ENCODE data around the gene USH2A.

The USH2A gene

DNA sequence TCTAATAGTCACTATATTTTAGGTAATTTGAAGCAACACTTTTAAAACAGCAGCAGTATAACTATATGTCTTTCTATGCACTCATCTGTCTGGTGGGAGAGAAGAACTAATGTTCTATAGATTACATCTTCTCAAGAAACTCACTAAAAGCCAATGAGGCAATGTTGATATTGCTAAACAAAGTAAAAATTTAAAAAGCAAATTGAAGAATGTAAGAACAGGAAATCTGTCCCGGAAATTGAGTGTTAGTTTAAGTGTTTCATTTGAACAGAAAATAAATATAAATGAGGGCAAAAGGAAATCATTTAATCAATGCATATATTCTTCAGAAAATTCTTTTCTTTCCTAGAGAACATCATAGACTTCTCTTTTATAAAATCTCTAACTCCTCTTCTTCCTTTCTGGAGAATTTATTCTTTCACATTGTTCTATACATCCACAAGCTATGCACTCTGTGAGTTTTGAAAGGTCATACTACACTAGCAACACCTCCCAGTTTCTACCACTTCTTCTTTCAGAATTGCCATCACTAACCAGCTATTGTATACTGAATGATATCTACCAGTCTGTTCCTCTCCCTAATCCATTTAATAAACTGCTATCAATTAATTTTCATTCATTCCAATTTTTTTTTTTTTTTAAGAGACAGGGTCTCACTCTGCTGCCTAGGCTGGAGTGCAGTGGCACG is 153.0 kb downstream of the USH2A start:
- DNase-seq (ENCODE audit: low read depth in 2 of 2) = no peak

DNA sequence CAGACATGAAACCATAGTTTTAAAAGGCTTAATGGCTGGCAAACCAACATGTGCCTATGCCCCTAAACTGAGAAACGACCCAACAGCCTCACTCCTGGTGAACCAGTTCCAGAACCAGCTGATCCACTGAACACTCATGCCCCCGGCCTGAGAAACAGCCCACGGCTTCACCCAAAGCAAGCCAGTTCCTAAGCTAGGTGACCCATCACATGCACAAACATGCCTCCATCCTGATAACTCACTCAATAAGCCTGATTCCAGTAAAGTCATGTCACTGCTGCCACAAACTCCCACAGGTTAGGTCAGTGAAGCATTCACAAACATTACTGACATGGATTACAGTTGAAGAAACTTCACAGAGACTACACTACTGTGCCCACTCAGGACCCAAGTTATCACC is 161.6 kb downstream of the USH2A start:
- DNase-seq (ENCODE audit: low read depth in 2 of 2) = no peak

DNA sequence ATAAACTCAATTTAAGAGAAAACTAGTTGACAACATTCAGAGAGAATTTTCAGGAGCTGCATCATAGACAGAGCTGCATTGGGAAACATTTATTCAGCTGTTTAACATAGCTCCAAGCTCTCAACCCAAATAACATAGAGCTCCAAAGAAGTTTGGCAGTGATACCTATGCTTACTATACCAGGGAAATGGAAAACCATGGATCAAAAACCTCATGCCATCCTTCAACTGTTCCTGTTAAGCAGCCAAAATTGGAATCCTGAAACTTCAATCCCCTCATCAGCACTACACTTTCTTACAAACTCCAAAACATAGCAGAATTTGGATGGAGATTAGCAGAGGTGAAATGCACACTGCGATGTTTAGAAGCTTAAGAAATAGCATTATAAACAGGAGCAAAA is 164.4 kb downstream of the USH2A start:
- DNase-seq (ENCODE audit: low read depth in 2 of 2) = no peak

DNA sequence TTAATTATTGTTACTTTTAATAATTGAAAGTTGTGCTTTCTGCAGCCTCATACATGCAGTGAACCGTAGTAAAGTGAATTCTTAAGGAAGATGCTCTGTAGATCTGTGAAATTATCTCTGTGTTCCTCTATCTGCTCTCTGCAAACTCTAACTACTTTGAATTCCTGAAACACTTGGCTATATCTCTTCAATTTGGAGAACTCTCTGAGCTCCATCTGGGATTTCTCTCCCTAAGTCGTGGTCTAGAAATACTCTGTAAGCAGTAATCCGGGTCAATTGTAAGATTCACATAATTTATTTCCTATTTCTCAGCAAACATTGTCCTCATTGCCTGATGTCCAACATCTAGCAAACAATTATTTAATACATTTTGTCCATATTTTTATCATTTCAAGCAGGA is 164.9 kb downstream of the USH2A start:
- no peak for DNase-seq (ENCODE audit: low read depth in 2 of 2)

DNA sequence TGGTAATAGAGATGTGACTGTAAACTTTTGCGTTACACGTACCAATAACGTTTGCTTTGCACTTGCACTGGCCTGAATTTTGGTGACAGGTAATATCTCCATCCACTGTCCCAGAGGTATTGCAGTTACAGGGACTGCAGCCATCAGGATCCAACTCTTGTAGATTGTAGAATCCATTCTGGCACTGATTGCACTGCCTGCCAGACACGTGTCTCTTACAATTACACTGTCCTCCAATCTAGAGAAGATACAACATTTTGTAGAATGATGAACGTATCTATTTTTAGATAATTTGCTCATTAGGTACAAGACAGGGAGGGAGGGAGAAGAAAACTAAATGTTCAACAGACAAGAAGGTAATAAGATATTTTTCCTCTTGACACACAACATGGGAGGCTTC is 172.4 kb downstream of the USH2A start:
- DNase-seq (ENCODE audit: low read depth in 2 of 2) = no peak

DNA sequence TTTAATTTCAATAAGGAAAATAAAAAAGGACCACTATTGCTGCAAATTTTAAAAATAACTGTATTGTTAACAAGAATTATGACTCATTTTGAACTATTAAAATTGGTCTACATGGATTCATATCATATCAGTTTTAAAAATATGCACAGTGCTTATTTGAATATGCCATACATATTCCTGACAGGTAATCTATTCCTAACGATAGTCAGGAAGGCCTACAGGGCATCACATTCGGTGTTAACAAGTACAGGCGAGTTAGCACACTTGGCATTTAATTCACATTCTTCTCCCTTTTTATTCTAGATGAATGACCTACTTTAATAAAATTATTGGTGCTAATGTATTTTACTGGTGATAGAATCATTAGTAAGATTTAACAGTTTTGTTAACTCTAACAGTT is 174.6 kb downstream of the USH2A start:
- no peak for DNase-seq (ENCODE audit: low read depth in 2 of 2)

DNA sequence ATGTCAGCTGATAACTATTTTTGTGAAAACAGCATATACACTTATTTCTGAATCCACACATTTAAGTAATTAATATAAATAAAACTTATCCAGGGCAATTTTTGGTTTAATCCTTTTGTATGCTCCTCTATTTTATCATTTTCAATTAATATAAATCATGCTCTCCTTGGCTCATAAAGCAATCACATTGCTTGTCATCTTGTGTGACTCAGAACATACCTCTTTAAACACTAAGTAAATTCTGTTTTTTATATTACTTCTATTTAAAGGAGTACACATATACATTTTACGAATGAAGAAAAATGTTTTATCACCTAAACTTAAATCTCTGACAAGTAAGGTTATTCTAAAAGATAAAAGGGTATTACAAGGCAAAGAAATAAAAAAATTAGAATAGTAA is 175.3 kb downstream of the USH2A start:
- DNase-seq (ENCODE audit: low read depth in 2 of 2) = no peak

DNA sequence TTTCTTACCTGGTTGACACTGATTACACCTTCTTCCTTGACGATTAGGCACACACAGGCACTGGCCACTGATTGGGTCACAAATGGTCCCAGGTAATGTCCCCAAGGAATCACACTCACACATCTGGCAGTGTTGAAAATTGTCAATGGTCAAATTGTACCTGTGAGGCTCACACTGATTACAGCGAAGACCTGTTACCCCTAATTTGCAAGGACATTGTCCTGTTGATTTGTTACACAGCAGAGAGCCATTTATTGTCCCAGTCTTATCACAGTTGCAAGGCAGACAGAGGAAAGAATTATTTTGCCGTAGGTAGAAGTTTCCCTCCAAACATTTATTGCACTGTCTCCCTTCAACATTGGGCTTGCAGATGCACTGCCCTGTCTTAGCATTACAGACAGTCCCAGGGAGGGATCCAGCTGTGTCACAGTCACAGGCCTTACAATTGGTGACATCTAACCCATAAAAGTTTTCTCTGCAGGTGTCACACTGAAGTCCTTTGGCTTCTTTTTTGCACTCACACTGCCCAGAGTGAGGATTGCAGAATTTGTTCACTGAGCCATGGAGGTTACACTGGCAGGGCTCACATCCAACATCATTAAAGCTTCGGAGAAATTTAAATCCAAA is 176.6 kb downstream of the USH2A start:
- no peak for DNase-seq (ENCODE audit: low read depth in 2 of 2)

DNA sequence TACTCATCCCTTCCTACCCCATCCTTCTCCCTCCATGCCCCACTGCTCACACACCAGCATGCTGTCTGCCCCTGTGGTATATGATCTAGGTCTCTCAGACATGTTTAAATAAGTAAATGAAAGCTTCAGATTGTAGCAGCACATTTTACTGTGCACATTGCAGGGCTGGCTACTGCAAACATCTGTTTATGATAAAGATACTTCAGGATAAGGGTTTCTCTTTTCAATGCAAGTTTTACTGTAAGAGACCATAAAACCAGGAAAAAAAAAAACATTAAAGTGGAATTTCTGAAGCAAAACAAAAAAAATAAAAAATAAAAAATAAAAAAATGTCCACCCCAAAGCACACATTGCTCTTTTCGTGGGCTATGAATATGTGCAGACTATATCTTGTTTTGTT is 184.4 kb downstream of the USH2A start:
- DNase-seq (ENCODE audit: low read depth in 2 of 2) = no peak

DNA sequence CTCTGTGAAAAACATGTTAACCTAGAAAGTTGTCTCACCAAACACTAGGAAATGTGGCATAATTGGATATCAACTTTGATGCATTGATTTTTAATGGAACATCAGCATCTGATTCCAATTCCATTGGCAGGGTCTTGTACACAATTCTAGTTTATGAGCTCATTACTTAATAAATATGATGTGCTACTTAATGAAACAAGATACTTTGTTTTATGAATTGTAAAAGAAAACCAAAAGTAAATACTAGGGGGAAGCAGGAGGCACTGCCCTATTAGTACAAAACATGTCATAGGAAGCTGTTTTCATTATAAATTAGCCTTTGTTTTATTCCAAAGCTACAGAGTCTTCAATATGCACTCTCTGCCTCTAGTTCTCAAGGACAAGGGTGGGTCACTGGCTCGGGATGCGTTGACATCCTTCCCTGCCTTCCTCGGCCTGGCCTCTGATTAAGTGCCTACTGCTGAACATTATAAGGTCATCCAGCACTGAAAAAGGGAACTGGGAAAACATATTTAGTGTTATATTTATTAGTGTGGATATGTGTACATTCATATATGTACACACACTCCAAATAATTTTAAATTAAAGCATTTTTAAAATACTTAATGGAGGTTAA is 185.2 kb downstream of the USH2A start:
- no peak for DNase-seq (ENCODE audit: low read depth in 2 of 2)

DNA sequence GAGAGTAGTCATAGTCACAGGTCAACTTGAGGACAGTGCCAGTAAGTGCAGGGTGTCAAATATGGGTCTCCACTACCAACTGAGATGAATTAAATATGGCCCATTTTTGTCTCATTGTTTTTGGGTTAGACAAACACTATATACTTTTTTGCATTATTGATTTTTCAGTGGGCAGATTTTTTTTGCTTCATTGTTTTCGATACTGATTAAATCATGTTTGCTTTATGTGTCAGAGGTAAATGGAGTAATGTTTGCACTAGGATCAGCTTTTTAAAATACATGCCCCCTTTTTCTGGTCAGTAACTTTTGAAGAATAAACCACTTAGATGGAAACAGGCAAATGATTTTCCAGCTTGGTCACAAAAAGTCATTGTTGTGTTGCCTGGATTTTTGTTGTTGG is 199.0 kb downstream of the USH2A start:
- no peak for DNase-seq (ENCODE audit: low read depth in 2 of 2)

DNA sequence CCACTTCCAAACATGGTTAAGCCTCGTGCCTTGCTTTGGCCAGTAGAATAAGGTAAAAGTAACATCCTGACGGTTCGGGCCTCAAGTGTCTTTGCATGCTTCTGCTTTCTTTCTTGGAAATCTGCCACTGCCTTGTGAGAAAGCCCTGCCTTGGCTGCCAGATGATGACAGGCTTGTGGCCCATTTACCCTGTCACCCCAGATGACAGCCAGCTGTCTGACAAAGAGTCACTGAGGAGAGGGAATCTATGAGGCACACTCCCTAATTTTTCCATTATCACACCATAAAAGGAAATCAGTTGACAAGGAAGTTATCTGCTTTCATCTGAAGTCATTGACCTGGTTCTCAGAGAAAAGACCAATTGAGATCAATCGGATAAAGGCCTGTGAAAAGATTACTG is 199.8 kb downstream of the USH2A start:
- DNase-seq (ENCODE audit: low read depth in 2 of 2) = no peak

DNA sequence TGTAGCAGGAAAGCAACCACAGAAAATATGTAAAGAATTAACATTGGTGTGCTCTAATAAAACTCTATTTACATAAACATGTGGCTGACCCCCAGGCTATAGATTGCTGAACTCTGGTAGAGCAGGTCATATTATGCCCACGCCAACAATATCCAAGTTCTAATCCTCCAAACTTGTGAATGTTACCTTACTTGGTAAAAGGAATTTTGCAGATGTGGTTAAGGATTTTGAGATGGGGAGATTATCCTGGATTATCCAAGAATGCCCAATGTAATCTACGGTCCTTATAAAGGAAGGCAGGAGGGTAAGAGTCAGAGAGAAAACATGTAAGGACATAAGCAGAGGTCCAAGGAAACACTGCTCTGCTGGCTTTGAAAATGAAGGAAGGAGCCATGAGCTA is 201.0 kb downstream of the USH2A start:
- DNase-seq (ENCODE audit: low read depth in 2 of 2) = no peak

DNA sequence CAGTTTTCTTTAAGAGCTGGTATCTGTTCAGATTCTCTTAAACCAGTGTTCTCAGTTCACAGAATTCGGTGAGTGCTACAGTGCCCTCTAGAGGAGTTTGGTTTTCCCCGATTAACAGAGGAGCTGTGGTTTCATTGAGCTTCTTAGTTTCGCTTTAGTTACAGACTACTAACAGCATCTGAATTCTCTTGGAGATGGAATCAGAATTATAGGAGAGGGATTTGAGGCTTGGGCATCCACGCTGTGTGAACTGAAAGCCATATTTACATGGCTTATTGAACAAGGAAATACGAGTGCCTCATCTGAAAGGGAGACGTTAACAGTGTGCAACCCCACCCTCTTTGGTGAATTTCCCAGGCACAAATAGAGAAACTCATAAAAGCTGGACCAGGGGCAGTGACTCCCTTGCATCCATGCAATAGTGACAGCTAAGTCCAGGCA is 202.0 kb downstream of the USH2A start:
- DNase-seq (ENCODE audit: low read depth in 2 of 2) = no peak

DNA sequence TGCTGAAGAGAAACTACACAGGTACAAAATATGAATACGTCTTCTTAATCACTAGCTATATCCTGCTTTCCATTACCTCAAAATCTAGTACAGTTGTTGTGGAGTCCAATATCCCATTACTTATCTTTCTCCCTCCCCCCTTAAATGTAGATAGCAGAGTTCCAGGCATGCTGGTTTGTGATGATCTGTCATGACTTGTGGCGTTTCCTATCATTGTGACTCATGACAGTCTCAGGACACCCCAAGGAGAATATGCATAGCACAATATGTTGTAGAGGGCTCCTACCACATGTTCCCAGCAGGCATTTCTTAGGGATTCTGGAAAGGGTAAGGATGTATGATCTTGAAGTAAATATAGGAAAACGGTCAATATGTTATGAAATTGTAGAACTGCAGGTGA is 206.9 kb downstream of the USH2A start:
- no peak for DNase-seq (ENCODE audit: low read depth in 2 of 2)

DNA sequence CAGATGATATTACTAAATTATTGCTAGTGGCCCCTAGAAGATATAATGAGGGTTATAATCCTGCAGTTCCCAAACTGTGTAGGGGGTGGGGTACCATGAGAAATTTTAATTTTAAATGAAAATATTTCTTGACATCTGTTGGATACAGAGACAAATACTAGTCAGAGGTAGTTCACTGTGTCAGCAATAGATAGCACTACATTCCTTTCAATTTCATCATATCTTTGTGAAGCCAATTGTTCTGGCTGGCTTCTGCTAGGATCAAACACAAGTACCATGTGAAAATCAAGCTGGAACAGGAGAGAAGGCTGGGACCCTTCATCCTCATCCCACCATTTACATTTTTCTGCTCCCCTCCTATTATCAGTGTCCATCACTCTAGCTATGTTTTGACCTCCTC is 208.1 kb downstream of the USH2A start:
- no peak for DNase-seq (ENCODE audit: low read depth in 2 of 2)

DNA sequence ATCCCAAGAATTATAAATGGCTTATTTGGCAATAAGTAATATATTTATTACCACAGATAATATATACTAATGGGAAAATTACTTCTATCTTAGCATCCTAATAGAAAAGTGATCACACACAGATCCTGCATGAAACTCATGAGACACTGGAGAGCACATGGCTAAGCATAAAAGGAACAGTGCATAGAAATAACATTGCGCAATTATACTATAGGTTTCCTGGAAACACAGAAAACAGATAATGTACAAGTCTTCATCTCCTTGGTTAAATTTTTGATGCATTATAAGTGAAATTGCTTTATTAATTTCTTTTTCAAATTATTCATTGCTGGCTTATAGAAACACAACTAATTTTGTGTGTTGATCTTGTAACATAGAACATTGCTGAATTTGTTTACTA is 210.4 kb downstream of the USH2A start:
- no peak for DNase-seq (ENCODE audit: low read depth in 2 of 2)

DNA sequence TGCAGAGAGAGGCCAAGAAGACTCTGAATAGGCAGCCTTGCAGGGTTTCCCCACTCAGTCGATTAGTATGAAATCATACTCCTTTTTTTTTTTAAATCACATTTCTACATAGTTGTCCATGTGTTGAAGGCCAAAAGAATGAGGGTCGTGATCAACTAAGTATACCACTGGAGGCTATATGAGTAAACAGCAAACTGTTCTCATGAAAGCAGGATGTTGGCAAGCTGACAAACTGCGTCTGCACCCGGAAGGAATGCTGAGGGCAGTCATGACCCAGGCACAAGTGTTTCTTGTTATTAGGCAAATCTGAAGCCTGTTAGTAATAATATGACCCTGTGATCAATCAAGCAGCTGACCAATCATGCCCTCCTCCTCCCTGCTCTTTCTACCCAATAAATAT is 213.2 kb downstream of the USH2A start:
- no peak for DNase-seq (ENCODE audit: low read depth in 2 of 2)

DNA sequence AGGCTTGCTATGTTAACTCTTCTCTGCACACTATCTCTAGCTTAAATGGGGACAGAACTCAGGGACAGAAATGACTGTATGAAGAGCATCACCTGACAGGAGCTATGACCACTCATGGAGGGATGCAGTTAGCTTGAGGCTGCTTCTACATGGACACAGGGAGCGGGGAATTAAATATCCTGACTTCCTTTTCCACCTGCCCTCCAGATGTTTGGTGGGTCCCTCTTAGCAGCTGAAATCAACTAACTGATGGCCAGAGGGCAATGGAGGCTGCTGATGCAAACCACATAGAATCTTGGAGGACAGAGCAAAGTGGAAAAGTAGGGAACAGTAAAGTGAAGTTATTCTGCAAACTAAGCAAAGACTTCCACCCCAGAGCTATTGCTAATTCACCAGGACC is 214.1 kb downstream of the USH2A start:
- DNase-seq (ENCODE audit: low read depth in 2 of 2) = no peak

DNA sequence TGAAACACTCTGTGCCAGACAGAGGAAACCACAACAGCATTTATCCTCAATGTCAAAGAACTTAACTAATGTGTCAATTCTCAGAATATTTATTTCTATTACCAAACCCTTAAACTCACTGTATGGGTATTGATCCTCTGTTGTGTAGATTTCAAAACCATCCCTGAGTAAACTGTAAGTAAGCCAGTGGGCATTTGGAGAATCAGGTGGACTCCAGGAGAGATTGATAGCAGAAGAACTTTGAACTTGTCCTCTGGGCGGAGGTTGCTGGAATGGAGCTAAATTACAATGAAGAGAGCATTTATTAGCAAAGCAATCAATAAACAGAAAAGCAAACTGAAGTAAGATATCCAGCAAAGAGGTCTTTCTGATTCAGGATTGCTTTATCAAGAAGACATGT is 216.1 kb downstream of the USH2A start:
- no peak for DNase-seq (ENCODE audit: low read depth in 2 of 2)

DNA sequence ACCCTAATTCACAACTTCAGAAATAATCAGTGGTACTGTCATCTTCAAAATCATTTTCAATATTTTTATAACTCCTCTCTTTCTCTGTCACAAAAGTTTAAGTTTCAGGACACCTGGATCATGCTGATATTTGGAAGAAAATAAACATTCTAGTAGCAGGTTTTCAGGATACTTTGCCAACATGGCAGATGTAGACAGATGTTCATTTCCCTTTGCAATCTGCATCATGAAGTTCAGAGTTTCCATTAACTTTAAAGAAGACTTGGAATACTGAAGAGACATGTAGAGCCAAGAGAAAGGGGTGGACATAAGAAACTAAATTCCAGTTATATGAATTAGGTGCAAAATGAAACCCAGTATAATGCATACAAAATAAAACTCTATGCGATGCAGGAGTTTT is 218.1 kb downstream of the USH2A start:
- no peak for DNase-seq (ENCODE audit: low read depth in 2 of 2)

DNA sequence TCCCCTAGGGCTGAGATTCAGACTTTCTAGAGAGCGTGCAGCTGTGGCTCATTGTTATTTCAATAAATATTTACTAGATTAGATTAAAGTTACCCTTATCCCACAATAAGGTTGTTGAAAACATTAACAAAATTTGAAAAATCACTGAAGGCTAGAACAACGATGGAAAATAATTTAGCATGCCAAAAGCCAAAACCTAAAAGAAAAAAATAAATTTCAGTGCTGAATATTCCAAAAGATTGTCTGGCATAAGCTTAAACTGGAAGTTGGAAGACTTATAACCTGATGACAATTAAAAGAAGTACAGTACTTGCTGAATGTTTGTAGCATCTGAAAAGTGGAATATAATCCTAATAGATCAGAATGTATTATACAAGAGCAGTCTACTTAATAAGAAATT is 221.3 kb downstream of the USH2A start:
- no peak for DNase-seq (ENCODE audit: low read depth in 2 of 2)

DNA sequence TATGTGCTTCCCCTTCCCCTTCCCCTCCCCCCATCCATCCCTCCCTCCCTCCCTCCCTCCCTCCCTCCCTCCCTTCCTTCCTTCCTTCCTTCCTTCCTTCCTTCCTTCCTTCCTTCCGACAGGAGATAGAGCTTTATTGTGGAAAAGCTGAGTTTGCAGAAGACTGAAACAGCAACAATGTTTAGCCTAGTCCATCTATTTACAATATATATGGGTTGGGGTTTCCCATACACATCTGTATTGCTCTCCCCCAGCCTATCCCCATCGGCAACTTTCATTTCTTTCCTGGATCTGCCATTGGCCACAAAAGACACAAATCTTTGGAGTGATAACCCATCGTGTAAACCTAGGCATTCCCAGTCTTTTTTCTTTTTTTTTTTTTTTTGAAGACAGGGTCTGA is 222.3 kb downstream of the USH2A start:
- DNase-seq (ENCODE audit: low read depth in 2 of 2) = no peak

DNA sequence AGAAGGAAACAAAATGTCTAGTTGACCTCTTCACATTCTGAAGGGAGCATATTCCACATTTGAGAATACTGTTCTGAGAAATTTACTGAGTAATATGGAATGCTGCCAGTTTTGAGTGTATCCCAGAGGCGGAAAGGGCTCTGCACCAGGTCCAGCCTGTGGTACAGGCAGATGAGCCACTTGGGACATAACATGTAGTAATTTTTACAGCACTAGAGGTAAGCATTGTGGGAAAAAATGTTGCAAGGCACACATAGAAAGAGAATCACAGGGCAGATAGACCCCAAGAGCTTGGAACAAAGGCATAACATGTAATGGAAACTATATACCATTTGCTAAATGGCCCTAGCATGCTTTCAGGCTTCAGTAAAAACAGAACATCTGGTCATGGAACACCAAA is 228.5 kb downstream of the USH2A start:
- no peak for DNase-seq (ENCODE audit: low read depth in 2 of 2)

Measured in activated CD4-positive, alpha-beta T cell treated with anti-CD3 and anti-CD28 coated beads for 24 hours (primary cell).